Activated naive CD8-positive, alpha-beta T cell treated with anti-CD3 and anti-CD28 coated beads, Interleukin-2, amount 50 U/mL, for 24 hours (primary cell): Measurements from ENCODE around the gene PLA2G4B.

Experiments used
- ATAC-seq: fragments of 150-1000 bp; cut with Tn5 transposase; one replicate; pipeline ENCODE4 v1.10.0; 2021
- DNase-seq: peaks from one replicate; pipeline ENCODE4 v3.0.0; 2021
- H3K27ac Mint-ChIP-seq: one replicate; pipeline ENCODE4 v1.8.0; 2021; ENCODE audit warnings: mild to moderate bottlenecking, mixed read lengths
- H3K27me3 Mint-ChIP-seq: one replicate; pipeline ENCODE4 v1.8.0; 2021; ENCODE audit warnings: mixed read lengths
- H3K36me3 Mint-ChIP-seq: one replicate; pipeline ENCODE4 v1.8.0; 2021; ENCODE audit warnings: low read depth, mixed read lengths
- H3K4me1 Mint-ChIP-seq: one replicate; pipeline ENCODE4 v1.8.0; 2021; ENCODE audit warnings: mixed read lengths
- H3K4me3 Mint-ChIP-seq: one replicate; pipeline ENCODE4 v1.8.0; 2021; ENCODE audit warnings: mild to moderate bottlenecking, moderate library complexity, mixed read lengths
- H3K9me3 Mint-ChIP-seq: one replicate; pipeline ENCODE4 v1.8.0; 2021; ENCODE audit warnings: mixed read lengths

Gene PLA2G4B

GRCh38 chr15:41885841-41886240 lies 47.2 kb downstream of the PLA2G4B start:
- Mint-ChIP-seq H3K36me3 (no peaks in the 10 kb centered on the region), H3K9me3 (no peaks in the 10 kb centered on the region), H3K4me3 (no peak overlapping the region), H3K4me1 (peaks cover 12% of the 10 kb centered on the region), H3K27ac (no peak overlapping the region), H3K27me3 (peaks cover 10% of the 10 kb centered on the region)
- ATAC-seq (no peak), DNase-seq (no peak)

GRCh38 chr15:41886741-41887140 lies 48.1 kb downstream of the PLA2G4B start:
- H3K9me3 Mint-ChIP-seq, result no peaks in the 10 kb centered on the region
- ATAC-seq (no peak), DNase-seq (no peak)
- peaks cover 4% of the 10 kb centered on the region for H3K27me3 Mint-ChIP-seq
- no peaks in the 10 kb centered on the region for H3K36me3 Mint-ChIP-seq
- peaks cover 7% of the 10 kb centered on the region for H3K4me1 Mint-ChIP-seq
- H3K4me3 Mint-ChIP-seq, result no peak overlapping the region
- no peak overlapping the region for H3K27ac Mint-ChIP-seq

DNA sequence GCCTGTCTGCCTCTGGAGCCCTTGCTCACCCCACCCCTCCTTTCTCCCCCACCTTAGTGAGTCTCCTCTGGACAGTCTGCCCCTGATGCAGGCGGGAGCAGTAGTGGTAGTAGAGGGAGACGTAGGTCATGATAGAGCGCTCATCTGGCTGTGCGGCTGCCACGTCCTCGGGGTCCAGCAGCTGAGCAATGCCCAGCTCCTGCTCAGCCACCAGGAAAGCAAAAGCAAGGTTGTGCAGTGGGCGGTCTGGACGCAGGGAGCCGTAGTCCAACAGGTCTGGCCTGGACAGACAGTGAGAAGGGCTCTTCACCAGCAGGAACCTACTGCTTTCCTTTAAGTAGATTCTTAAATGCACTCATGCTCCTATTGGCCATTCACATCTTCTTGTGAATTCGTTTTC lies 48.5 kb downstream of the PLA2G4B start:
- H3K4me3 Mint-ChIP-seq, result no peak overlapping the region
- H3K9me3 Mint-ChIP-seq, result no peaks in the 10 kb centered on the region
- no peaks in the 10 kb centered on the region for H3K36me3 Mint-ChIP-seq
- peaks cover 4% of the 10 kb centered on the region for H3K27me3 Mint-ChIP-seq
- no peak overlapping the region for H3K27ac Mint-ChIP-seq
- peaks cover 7% of the 10 kb centered on the region for H3K4me1 Mint-ChIP-seq
- ATAC-seq (no peak), DNase-seq (no peak)

GRCh38 chr15:41887893-41888292 lies 49.2 kb downstream of the PLA2G4B start:
- Mint-ChIP-seq H3K4me3 (no peak overlapping the region), H3K27ac (no peak overlapping the region), H3K9me3 (no peaks in the 10 kb centered on the region), H3K4me1 (peaks cover 12% of the 10 kb centered on the region), H3K27me3 (peaks cover under 1% of the 10 kb centered on the region), H3K36me3 (no peaks in the 10 kb centered on the region)
- ATAC-seq (no peak), DNase-seq (no peak)

GRCh38 chr15:41888662-41889253 lies 50.1 kb downstream of the PLA2G4B start:
- H3K9me3 Mint-ChIP-seq, result no peaks in the 10 kb centered on the region
- H3K27me3 Mint-ChIP-seq, result no peaks in the 10 kb centered on the region
- peaks cover 17% of the 10 kb centered on the region for H3K4me1 Mint-ChIP-seq
- H3K4me3 Mint-ChIP-seq, result no peak overlapping the region
- no peak overlapping the region for H3K27ac Mint-ChIP-seq
- ATAC-seq (no peak), DNase-seq (no peak)
- H3K36me3 Mint-ChIP-seq, result no peaks in the 10 kb centered on the region

- Mint-ChIP-seq H3K36me3 (no peaks in the 10 kb centered on the region), H3K9me3 (no peaks in the 10 kb centered on the region), H3K27ac (no peak overlapping the region), H3K4me3 (no peak overlapping the region), H3K4me1 (peaks cover 29% of the 10 kb centered on the region), H3K27me3 (no peaks in the 10 kb centered on the region)
- no peak for DNase-seq
- ATAC-seq, result no peak
Measured at GRCh38 chr15:41890050-41890690, 51.5 kb downstream of the PLA2G4B start.

DNA sequence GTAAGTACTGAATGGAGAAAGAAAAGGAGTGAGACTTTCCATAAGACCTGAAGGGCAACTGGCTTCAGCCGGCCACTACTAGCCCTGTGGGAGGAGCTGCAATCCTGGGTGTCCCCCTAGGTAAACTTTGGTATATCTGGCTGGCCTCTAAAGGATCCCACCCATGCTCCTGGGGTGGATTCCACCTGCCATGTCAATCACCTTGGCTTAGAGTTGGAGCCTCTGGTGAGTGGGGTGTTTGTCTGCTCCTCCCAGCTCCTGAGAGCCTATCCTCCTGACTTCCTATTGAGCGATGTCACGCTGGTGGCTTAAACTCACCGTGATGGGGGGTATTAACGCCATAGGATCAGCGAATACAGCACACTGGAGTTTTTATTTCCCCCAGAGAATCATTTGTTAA lies 52.6 kb downstream of the PLA2G4B start:
- DNase-seq, result no peak
- Mint-ChIP-seq H3K27ac (no peak overlapping the region), H3K27me3 (no peaks in the 10 kb centered on the region), H3K36me3 (no peaks in the 10 kb centered on the region), H3K9me3 (no peaks in the 10 kb centered on the region), H3K4me3 (no peak overlapping the region), H3K4me1 (peaks cover 31% of the 10 kb centered on the region)
- ATAC-seq, result no peak

DNA sequence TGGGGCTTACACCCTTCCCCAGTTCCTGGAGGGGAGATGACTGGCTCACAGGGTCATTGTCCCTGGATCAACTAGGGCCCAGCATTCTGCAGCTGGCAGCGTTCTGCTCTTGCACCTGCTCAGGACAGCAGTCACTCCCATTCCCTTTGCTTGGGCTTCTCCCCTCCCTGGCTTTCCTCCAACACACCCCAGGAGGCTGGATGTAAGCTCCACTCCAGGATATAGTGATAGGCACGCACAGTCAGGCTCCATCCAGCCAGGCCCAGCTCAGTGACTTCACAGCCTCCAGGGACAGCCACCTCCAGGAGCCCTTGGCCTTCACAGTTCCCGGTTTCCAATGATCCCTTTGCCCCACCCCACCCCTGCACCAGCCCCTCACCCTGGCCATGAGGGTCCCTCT lies 53.3 kb downstream of the PLA2G4B start:
- ATAC-seq, result no peak
- Mint-ChIP-seq H3K27ac (no peak overlapping the region), H3K9me3 (no peaks in the 10 kb centered on the region), H3K36me3 (no peaks in the 10 kb centered on the region), H3K4me3 (no peak overlapping the region), H3K4me1 (peaks cover 31% of the 10 kb centered on the region), H3K27me3 (no peaks in the 10 kb centered on the region)
- no peak for DNase-seq

- peak overlapping the region; percentile 8 for H3K4me3 Mint-ChIP-seq
- H3K36me3 Mint-ChIP-seq, result no peaks in the 10 kb centered on the region
- no peak overlapping the region for H3K27ac Mint-ChIP-seq
- H3K4me1 Mint-ChIP-seq, result peaks cover 31% of the 10 kb centered on the region
- ATAC-seq (no peak), DNase-seq (peak; percentile 13)
- H3K9me3 Mint-ChIP-seq, result no peaks in the 10 kb centered on the region
- no peaks in the 10 kb centered on the region for H3K27me3 Mint-ChIP-seq
Measured at GRCh38 chr15:41892621-41893421, 54.2 kb downstream of the PLA2G4B start.

- peaks cover 27% of the 10 kb centered on the region for H3K4me1 Mint-ChIP-seq
Measured at GRCh38 chr15:41893422-41894250, 55.0 kb downstream of the PLA2G4B start, which contains the start of gene SPTBN5. SPTBN5 (minus strand) TSS chr15:41894053; CDS start chr15:41893497, 556 bp downstream.

DNA sequence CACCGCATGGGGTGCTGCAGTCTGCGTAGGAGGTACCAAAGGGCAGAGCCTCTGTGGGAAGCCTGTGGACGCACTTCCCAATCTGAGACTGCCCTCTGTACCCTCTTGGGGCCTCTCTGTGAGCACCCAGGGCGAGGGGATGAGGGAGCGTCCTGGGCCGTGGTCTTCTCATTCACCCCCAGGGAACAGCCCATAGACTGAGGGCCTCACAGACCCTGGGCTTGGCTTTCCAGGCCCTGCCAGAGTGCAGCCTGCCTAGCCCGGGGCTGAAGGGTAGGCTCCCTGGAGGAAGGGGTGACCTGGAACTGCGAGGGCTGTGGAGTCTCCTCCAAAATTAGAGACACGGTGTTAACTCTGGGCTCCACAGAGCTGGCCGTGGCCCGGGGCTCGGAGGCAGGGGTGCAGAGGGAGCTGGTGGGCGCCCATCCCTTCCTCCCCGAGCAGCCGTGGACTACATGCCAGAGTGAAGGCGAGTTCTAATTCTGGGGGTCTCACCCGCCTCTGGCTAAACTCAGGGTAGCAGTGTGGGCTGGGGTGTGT lies 55.7 kb downstream of the PLA2G4B start:
- Mint-ChIP-seq H3K27ac (no peak overlapping the region), H3K4me3 (no peak overlapping the region), H3K27me3 (no peaks in the 10 kb centered on the region), H3K36me3 (no peaks in the 10 kb centered on the region), H3K4me1 (peaks cover 25% of the 10 kb centered on the region), H3K9me3 (no peaks in the 10 kb centered on the region)
- ATAC-seq (no peak), DNase-seq (no peak)

More at GRCh38 chr15:41893422-41894250, 55.0 kb downstream of the PLA2G4B start, which contains the start of gene SPTBN5:
- no peaks in the 10 kb centered on the region for H3K27me3 Mint-ChIP-seq
- peak within 1 kb of the TSS; percentile 49 for H3K27ac Mint-ChIP-seq
- DNase-seq, result no peak
- no peak within 1 kb of the TSS for H3K4me3 Mint-ChIP-seq
- H3K9me3 Mint-ChIP-seq, result no peaks in the 10 kb centered on the region
- no peaks in the 10 kb centered on the region for H3K36me3 Mint-ChIP-seq
- ATAC-seq, result no peak

- Mint-ChIP-seq H3K36me3 (no peaks in the 10 kb centered on the region), H3K4me3 (peak overlapping the region; percentile 17), H3K9me3 (no peaks in the 10 kb centered on the region), H3K27me3 (no peaks in the 10 kb centered on the region), H3K27ac (peak overlapping the region; percentile 49), H3K4me1 (peaks cover 25% of the 10 kb centered on the region)
- DNase-seq (peak; percentile 73), ATAC-seq (peak; percentile 96)
Measured at GRCh38 chr15:41894791-41895463, 56.3 kb downstream of the PLA2G4B start.

DNA sequence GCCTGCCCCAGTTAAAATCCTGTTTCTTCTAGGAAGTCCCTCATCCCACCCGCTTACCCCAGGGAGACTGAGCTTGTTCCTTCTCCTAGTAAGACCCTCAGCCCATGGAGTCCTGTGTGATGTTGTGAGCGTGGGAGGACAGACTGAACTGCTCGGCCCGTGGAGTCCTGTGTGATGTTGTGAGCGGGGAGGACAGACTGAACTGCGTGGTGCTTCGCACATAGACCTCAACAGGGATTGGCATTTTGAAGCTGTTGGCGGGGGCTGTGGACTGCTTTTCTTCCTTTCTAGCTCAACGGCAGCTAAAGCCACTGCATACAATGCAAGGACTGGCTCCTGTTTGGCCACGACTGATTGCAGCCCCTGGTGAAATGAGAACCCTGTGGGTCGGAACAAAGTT lies 56.8 kb downstream of the PLA2G4B start:
- H3K4me1 Mint-ChIP-seq, result peaks cover 25% of the 10 kb centered on the region
- H3K27me3 Mint-ChIP-seq, result no peaks in the 10 kb centered on the region
- ATAC-seq (no peak), DNase-seq (no peak)
- no peaks in the 10 kb centered on the region for H3K36me3 Mint-ChIP-seq
- peak overlapping the region; percentile 17 for H3K4me3 Mint-ChIP-seq
- no peak overlapping the region for H3K27ac Mint-ChIP-seq
- no peaks in the 10 kb centered on the region for H3K9me3 Mint-ChIP-seq

DNA sequence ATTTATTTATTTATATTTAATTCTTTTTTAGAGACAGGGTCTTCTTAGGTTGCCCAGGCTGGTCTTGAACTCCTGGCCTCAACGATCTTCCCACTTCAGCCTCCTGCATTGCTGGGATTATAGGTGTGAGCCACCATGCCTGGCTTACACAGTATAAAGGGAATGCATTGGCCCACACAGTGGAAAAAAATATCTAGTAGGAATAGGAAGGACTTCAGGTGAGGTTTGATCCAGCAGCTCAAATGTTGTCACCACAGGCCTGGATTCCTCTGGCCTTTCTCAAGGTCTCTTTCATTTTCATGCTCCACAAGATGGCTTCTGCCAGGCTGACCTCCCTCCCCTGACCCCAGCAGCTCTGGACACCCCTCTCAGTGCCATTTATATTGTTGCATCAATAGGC lies 57.3 kb downstream of the PLA2G4B start:
- Mint-ChIP-seq H3K36me3 (no peaks in the 10 kb centered on the region), H3K27ac (no peak overlapping the region), H3K9me3 (no peaks in the 10 kb centered on the region), H3K4me1 (peaks cover 25% of the 10 kb centered on the region), H3K4me3 (no peak overlapping the region), H3K27me3 (no peaks in the 10 kb centered on the region)
- DNase-seq (no peak), ATAC-seq (no peak)
